ENCODE results near the gene LMNTD2. TPM values are rescaled to one million over a fixed set of nuclear protein-coding genes. Genes with fewer than 3 reads are reported as not detected.

The LMNTD2 gene
- total RNA-seq, 1 experiment from 2014 or later: 7.8 TPM

DNA sequence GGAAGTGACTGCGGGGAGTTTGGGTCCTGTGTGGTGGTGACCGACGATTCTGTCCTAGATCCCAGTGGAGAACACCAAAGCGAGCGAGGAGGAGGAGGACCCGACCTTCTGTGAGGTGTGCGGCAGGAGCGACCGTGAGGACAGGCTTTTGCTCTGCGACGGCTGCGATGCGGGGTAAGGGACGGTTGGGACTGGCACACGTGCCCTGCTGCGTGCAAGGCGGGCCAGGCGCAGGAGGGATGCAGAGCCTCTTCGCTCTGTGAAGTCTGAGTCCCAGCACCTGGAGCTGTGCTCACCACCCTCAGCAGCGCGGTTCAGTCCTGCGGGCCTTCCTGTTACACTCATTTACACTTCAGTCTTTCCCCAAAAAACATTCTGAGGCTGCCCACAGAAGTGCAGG lies 32.0 kb upstream of the LMNTD2 start:
- Mint-ChIP-seq H3K27ac (ENCODE audit: unreplicated experiment) (no peak overlapping the region), H3K27me3 (ENCODE audit: unreplicated experiment) (no peaks in the 10 kb centered on the region), H3K36me3 (ENCODE audit: insufficient read depth, unreplicated experiment) (peaks cover 79% of the 10 kb centered on the region), H3K4me1 (ENCODE audit: low read depth, unreplicated experiment) (peaks cover 9% of the 10 kb centered on the region), H3K9me3 (ENCODE audit: low read depth, unreplicated experiment) (no peaks in the 10 kb centered on the region), H3K4me3 (ENCODE audit: low read depth, unreplicated experiment) (no peak overlapping the region)
- no TSS peak for BruUV-seq (replicated peaks)
- DNase-seq: no peak
- TF ChIP-seq, protein P1, sequence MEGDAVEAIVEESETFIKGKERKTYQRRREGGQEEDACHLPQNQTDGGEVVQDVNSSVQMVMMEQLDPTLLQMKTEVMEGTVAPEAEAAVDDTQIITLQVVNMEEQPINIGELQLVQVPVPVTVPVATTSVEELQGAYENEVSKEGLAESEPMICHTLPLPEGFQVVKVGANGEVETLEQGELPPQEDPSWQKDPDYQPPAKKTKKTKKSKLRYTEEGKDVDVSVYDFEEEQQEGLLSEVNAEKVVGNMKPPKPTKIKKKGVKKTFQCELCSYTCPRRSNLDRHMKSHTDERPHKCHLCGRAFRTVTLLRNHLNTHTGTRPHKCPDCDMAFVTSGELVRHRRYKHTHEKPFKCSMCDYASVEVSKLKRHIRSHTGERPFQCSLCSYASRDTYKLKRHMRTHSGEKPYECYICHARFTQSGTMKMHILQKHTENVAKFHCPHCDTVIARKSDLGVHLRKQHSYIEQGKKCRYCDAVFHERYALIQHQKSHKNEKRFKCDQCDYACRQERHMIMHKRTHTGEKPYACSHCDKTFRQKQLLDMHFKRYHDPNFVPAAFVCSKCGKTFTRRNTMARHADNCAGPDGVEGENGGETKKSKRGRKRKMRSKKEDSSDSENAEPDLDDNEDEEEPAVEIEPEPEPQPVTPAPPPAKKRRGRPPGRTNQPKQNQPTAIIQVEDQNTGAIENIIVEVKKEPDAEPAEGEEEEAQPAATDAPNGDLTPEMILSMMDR (IDR thresholded peaks at IDR 0.05; ENCODE audit: unreplicated experiment): no peak
- CTCF ChIA-PET: no interaction called here
- intact Hi-C loops (cut with micrococcal nuclease; ENCODE audit: unreplicated experiment): no loop called here

DNA sequence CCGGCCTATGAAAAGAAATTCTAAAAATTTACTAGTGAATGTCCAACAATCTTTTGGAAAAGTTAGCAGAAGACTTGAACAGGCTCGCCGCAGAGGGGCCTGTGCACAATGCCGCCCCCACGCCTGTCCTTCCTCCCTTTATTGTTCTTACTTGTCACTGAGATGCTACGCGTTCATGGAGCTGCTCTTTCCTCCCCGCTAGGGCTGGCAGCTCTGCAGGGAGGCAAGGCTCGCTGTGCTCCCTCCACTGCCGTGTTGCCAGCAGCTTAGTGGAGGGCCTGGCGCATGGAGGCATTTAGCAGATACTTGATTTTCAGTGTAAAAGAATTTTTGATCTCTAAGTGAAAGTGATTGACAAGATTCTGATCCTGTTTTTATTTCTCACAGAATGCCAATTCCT lies 30.5 kb upstream of the LMNTD2 start:
- CTCF ChIA-PET: no interaction called here
- intact Hi-C loops (cut with micrococcal nuclease; ENCODE audit: unreplicated experiment): no loop called here
- TF ChIP-seq, protein P1 (IDR thresholded peaks at IDR 0.05; ENCODE audit: unreplicated experiment): no peak
- BruUV-seq (replicated peaks): no TSS peak
- H3K27me3 Mint-ChIP-seq (ENCODE audit: unreplicated experiment): no peaks in the 10 kb centered on the region
- H3K4me3 Mint-ChIP-seq (ENCODE audit: low read depth, unreplicated experiment): no peak overlapping the region
- H3K9me3 Mint-ChIP-seq (ENCODE audit: low read depth, unreplicated experiment): no peaks in the 10 kb centered on the region
- DNase-seq: no peak
- H3K36me3 Mint-ChIP-seq (ENCODE audit: insufficient read depth, unreplicated experiment): peaks cover 71% of the 10 kb centered on the region
- peaks cover 23% of the 10 kb centered on the region for H3K4me1 Mint-ChIP-seq (ENCODE audit: low read depth, unreplicated experiment)
- no peak overlapping the region for H3K27ac Mint-ChIP-seq (ENCODE audit: unreplicated experiment)

DNA sequence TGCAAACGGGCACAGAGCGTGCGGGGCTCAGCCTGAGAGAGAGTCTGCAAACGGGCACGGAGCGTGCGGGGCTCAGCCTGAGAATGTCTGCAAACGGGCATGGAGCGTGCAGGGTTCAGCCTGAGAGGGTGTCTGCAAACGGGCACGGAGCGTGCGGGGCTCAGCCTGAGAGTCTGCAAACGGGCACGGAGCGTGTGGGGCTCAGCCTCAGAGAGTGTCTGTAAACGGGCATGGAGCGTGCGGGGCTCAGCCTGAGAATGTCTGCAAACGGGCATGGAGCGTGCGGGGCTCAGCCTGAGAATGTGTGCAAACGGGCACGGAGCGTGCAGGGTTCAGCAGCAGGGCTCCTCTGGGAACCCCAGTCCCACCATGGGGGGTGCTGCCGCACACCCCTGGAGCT lies 29.3 kb upstream of the LMNTD2 start:
- no TSS peak for BruUV-seq (replicated peaks)
- TF ChIP-seq, protein P1 (IDR thresholded peaks at IDR 0.05; ENCODE audit: unreplicated experiment): no peak
- intact Hi-C loops (cut with micrococcal nuclease; ENCODE audit: unreplicated experiment): no loop called here
- peaks cover 63% of the 10 kb centered on the region for H3K36me3 Mint-ChIP-seq (ENCODE audit: insufficient read depth, unreplicated experiment)
- DNase-seq: no peak
- CTCF ChIA-PET: no interaction called here
- no peaks in the 10 kb centered on the region for H3K9me3 Mint-ChIP-seq (ENCODE audit: low read depth, unreplicated experiment)
- no peaks in the 10 kb centered on the region for H3K27me3 Mint-ChIP-seq (ENCODE audit: unreplicated experiment)
- no peak overlapping the region for H3K27ac Mint-ChIP-seq (ENCODE audit: unreplicated experiment)
- H3K4me3 Mint-ChIP-seq (ENCODE audit: low read depth, unreplicated experiment): no peak overlapping the region
- H3K4me1 Mint-ChIP-seq (ENCODE audit: low read depth, unreplicated experiment): peaks cover 23% of the 10 kb centered on the region

DNA sequence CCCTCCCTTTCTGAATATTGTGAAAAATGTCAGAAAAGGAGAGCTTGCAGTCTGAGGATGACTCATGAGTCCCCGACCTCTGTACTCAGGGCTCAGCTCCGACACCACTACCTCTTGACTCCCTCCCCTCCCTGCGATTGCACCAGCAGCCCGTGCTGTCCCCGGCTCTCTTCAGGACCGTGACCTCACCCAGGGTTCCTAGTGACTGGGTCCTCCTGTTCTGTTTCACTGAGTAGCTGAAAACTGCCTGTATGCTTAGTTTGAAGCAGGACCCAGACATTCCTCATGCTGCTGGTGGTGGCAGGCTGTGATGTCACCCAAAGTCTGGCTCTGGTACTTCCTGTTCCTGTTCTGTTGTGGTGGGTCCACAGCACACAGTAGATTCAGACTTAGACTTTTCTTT lies 27.4 kb upstream of the LMNTD2 start:
- TF ChIP-seq, protein P1 (IDR thresholded peaks at IDR 0.05; ENCODE audit: unreplicated experiment): no peak
- intact Hi-C loops (cut with micrococcal nuclease; ENCODE audit: unreplicated experiment): no loop called here
- H3K27ac Mint-ChIP-seq (ENCODE audit: unreplicated experiment): peak overlapping the region; percentile 33
- H3K4me1 Mint-ChIP-seq (ENCODE audit: low read depth, unreplicated experiment): peaks cover 23% of the 10 kb centered on the region
- no peaks in the 10 kb centered on the region for H3K9me3 Mint-ChIP-seq (ENCODE audit: low read depth, unreplicated experiment)
- no peaks in the 10 kb centered on the region for H3K27me3 Mint-ChIP-seq (ENCODE audit: unreplicated experiment)
- CTCF ChIA-PET: interaction anchor here (1.2 kb wide), 2 partner anchors 26 to 32 kb away, joined by 3 read pairs; no protein-coding TSS in a partner anchor
- peaks cover 57% of the 10 kb centered on the region for H3K36me3 Mint-ChIP-seq (ENCODE audit: insufficient read depth, unreplicated experiment)
- peak; percentile 58 for DNase-seq
- H3K4me3 Mint-ChIP-seq (ENCODE audit: low read depth, unreplicated experiment): peak overlapping the region; percentile 10
- BruUV-seq (replicated peaks): no TSS peak
